K562 (cell line): ENCODE measurements around the gene NEDD4L. TPM values are rescaled to one million over a fixed set of nuclear protein-coding genes. Genes with fewer than 3 reads are reported as not detected.

Experiments
- ATAC-seq: fragments of 200-7000 bp; cut with Tn5 transposase; 3 replicates; pipeline ENCODE4 v1.9.1; 2020; ENCODE audit warnings: moderate library complexity
- BruUV-seq: library from RNA; stranded (reverse); fragments of 400-500 nt; replicated peaks from 2 replicates; lab custom pipeline; 2021; lab: Mats Ljungman, UMichigan
- CTCF ChIA-PET: fragments of 300-600 bp; formaldehyde crosslinking; extraction: SDS; loops from one replicate; lab custom pipeline; 2021; ENCODE audit warnings: low intra/inter-chr PET ratio; lab: Yijun Ruan, JAX
- POLR2A ChIA-PET: fragments of 300-600, 350-650 bp; sonication (Branson Sonifier 250); formaldehyde crosslinking; extraction: SDS; loops from one replicate; lab custom pipeline; 2021; ENCODE audit warnings: antibody characterized with exemption, inconsistent platforms; lab: Yijun Ruan, JAX
- DNase-seq, 4 experiments: peaks; one replicate each; pipeline versions ENCODE4 v3.0.0 to v3.0.0-alpha.2; 2011 to 2018; ENCODE audit warnings: low spot score in 3 of 4, mixed read lengths in 3 of 4; ENCODE audit errors: extremely low read depth in 1 of 4
- FAIRE-seq: peaks from 2 replicates; lab custom pipeline; 2011; peaks lifted over from hg19 to GRCh38; lab: Jason Lieb, UNC
- H2AFZ ChIP-seq: 2 replicates; pipeline ENCODE4 v1.6.0; 2011; ENCODE audit warnings: low read depth, low read length, control low read depth, inconsistent platforms
- H3K27ac ChIP-seq: fragments of 200-600 bp; 3 replicates; pipeline ENCODE4 v1.8.0; 2011; ENCODE audit warnings: low read depth, mild to moderate bottlenecking, control low read depth, inconsistent platforms, low read length, moderate library complexity, mixed read lengths; ENCODE audit errors: extremely low read depth
- H3K27me3 ChIP-seq, 2 experiments: fragments of 300-600 bp in 1 of 2; 2 replicates in 1 of 2; 3 replicates in 1 of 2; pipeline versions ENCODE4 v1.6.0 to v1.8.0; 2011; ENCODE audit warnings: inconsistent platforms in 2 of 2, low read length in 2 of 2, mild to moderate bottlenecking in 1 of 2, mixed read lengths in 1 of 2, moderate library complexity in 1 of 2; ENCODE audit not compliant: control insufficient read depth in 2 of 2, insufficient read depth in 2 of 2
- H3K36me3 ChIP-seq: fragments of 300-600 bp; 3 replicates; pipeline ENCODE4 v1.8.0; 2011; ENCODE audit warnings: mild to moderate bottlenecking, low read length, inconsistent platforms; ENCODE audit not compliant: control insufficient read depth, insufficient read depth
- H3K4me1 ChIP-seq, 2 experiments: fragments of 200-600 bp in 1 of 2; replicated peaks in 1 of 2; 2 replicates in 1 of 2; 3 replicates in 1 of 2; pipeline versions ENCODE4 v1.5.1 to v1.8.0; 2011; ENCODE audit warnings: inconsistent platforms in 2 of 2, low read length in 2 of 2, mild to moderate bottlenecking in 1 of 2, mixed read lengths in 1 of 2, moderate library complexity in 1 of 2; ENCODE audit not compliant: control insufficient read depth in 2 of 2, insufficient read depth in 2 of 2
- H3K4me2 ChIP-seq: 2 replicates; pipeline ENCODE4 v1.6.1; 2011; ENCODE audit warnings: low read length, control low read depth, inconsistent platforms, mixed read lengths; ENCODE audit not compliant: insufficient read depth
- H3K4me3 ChIP-seq: fragments of 200-600 bp; sonication (generic), shearing (Covaris generic); 2 replicates; pipeline ENCODE4 v1.5.1; 2016; ENCODE audit warnings: control low read depth, inconsistent platforms
- H3K79me2 ChIP-seq: fragments of 200-600 bp; 3 replicates; pipeline ENCODE4 v1.8.0; 2011; ENCODE audit warnings: low read length, inconsistent platforms; ENCODE audit not compliant: control insufficient read depth, insufficient read depth
- H3K9ac ChIP-seq, 2 experiments: 2 replicates each; pipeline versions ENCODE4 v1.6.0 to v1.6.1; 2011; ENCODE audit warnings: low read depth in 2 of 2, low read length in 2 of 2, control low read depth in 1 of 2, inconsistent platforms in 1 of 2, mild to moderate bottlenecking in 1 of 2, mixed read lengths in 1 of 2; ENCODE audit not compliant: insufficient read depth in 1 of 2
- H3K9me1 ChIP-seq: one replicate; pipeline ENCODE4 v1.6.0; 2011; ENCODE audit warnings: inconsistent platforms, mild to moderate bottlenecking, low read length, moderate library complexity; ENCODE audit not compliant: control insufficient read depth, insufficient read depth
- H3K9me3 ChIP-seq: replicated peaks from 2 replicates; pipeline ENCODE4 v1.5.1; 2011; ENCODE audit warnings: low read depth, low read length, inconsistent platforms; ENCODE audit not compliant: control insufficient read depth, insufficient read depth
- H4K20me1 ChIP-seq: replicated peaks from 2 replicates; pipeline ENCODE4 v1.6.1; 2011; ENCODE audit warnings: low read length, inconsistent platforms, mixed read lengths; ENCODE audit not compliant: control insufficient read depth, insufficient read depth
- ARID2 ChIP-seq: fragments of 450-650 bp; IDR thresholded peaks from 2 replicates; pipeline ENCODE4 v1.6.1; 2017; ENCODE audit warnings: antibody characterized with exemption, mild to moderate bottlenecking
- CXXC5 ChIP-seq: fragments of 250-450 bp; sonication (Bioruptor Pico); IDR thresholded peaks from 2 replicates; pipeline ENCODE4 v1.8.0; 2022; ENCODE audit warnings: inconsistent platforms, mild to moderate bottlenecking, moderate library complexity
- GATAD2B ChIP-seq: fragments of 450-650 bp; IDR thresholded peaks from 2 replicates; pipeline ENCODE4 v1.6.1; 2017; ENCODE audit warnings: mild to moderate bottlenecking, borderline replicate concordance
- IRF2 ChIP-seq: sonication (generic); formaldehyde crosslinking; IDR thresholded peaks from 2 replicates; pipeline ENCODE4 v1.8.1; 2022; ENCODE audit warnings: mild to moderate bottlenecking, missing genetic modification reagents
- KAT2B ChIP-seq: IDR thresholded peaks from one replicate; pipeline ENCODE4 v1.6.1; 2012; ENCODE audit warnings: low read depth, mild to moderate bottlenecking, control low read depth, inconsistent platforms, low read length, moderate library complexity
- PTTG1 ChIP-seq: fragments of 450-650 bp; IDR thresholded peaks from 2 replicates; pipeline ENCODE4 v1.6.1; 2016; ENCODE audit warnings: low read depth, mild to moderate bottlenecking, missing genetic modification characterization, missing compliant biosample characterization
- TAF1 ChIP-seq: IDR thresholded peaks from 2 replicates; pipeline ENCODE4 v1.6.1; 2011; ENCODE audit warnings: mild to moderate bottlenecking, low read length, moderate library complexity; ENCODE audit not compliant: insufficient read depth, control insufficient read depth, severe bottlenecking; ENCODE audit errors: extremely low read depth
- ZKSCAN3 ChIP-seq: fragments of 250-450 bp; sonication (Bioruptor Pico); IDR thresholded peaks from 2 replicates; pipeline ENCODE4 v1.4.0; 2020
- ZNF134 ChIP-seq: fragments of 250-450 bp; sonication (Bioruptor Pico); conservative IDR thresholded peaks from 2 replicates; pipeline ENCODE4 v1.4.0; 2020
- ZNF277 ChIP-seq: fragments of 250-450 bp; sonication (Bioruptor Pico); IDR thresholded peaks from 2 replicates; pipeline ENCODE4 v1.8.0; 2022; ENCODE audit warnings: inconsistent platforms, mild to moderate bottlenecking, moderate library complexity, borderline replicate concordance
- ZNF57 ChIP-seq: fragments of 450-650 bp; formaldehyde crosslinking; IDR thresholded peaks from 2 replicates; pipeline ENCODE4 v1.4.0; 2020; ENCODE audit warnings: mild to moderate bottlenecking, moderate library complexity
- WGBS: fragments of 100-300 bp; shearing (Covaris generic); methylation state at CpG from one replicate; pipeline ENCODE4 v1.1.6; 2016; ENCODE audit warnings: low coverage, mixed read lengths; ENCODE audit not compliant: insufficient coverage; ENCODE audit errors: missing lambda C conversion rate; 5-methylcytosine and 5-hydroxymethylcytosine counted together
- in situ Hi-C: fragments of 300-500 bp; cut with MboI; formaldehyde crosslinking; loops from 4 replicates; pipeline ENCODE4 v1.15.0; 2018; ENCODE audit warnings: inconsistent platforms, mixed read lengths
- intact Hi-C: fragments of 100-400 bp; cut with micrococcal nuclease; formaldehyde crosslinking; loops from 2 replicates; pipeline ENCODE4 v1.14.2; 2022
- polyA plus RNA-seq, 8 experiments: library from polyadenylated mRNA; depleted of rRNA in 4 of 8; stranded (reverse) in 5 of 8; unstranded in 3 of 8; fragments of >200 nt; fragmentation: Nextera tagmentation in 2 of 8; fragmentation: Illumina TruSeq in 1 of 8; extraction: Ambion mirVana in 2 of 8; extraction: Trizol in 1 of 8; gene quantifications; 2 replicates each; pipeline versions ENCODE4 v1.2.1 to v1.2.3, GENCODE V29; 2011 to 2014; ENCODE audit warnings: inconsistent platforms in 1 of 8, missing spikeins in 1 of 8
- total RNA-seq, 7 experiments: library from RNA; depleted of rRNA in 6 of 7; stranded (reverse); fragments of >200 nt in 6 of 7; fragmentation: Illumina TruSeq in 2 of 7; extraction: Trizol in 2 of 7; gene quantifications; 2 replicates each; pipeline versions ENCODE4 v1.2.1 to v1.2.3, GENCODE V29; 2011 to 2021; ENCODE audit warnings: low replicate concordance in 1 of 7
- TF ChIP-seq, protein P1 (sequence below): IDR thresholded peaks from 3 replicates; pipeline ENCODE4 v1.6.1; 2011; ENCODE audit warnings: borderline replicate concordance, mild to moderate bottlenecking; ENCODE audit not compliant: insufficient read length, insufficient read depth
- TF ChIP-seq, protein P2 (sequence below): fragments of 450-650 bp; IDR thresholded peaks from 2 replicates; pipeline ENCODE4 v1.6.1; 2017; ENCODE audit warnings: mild to moderate bottlenecking, moderate library complexity

NEDD4L gene
- total and polyA plus RNA-seq, 9 of the 15 experiments (the other 6 are each of a cell fraction or from before 2014, with no cell fraction given) = 8.1 to 33.4 (median 19.9) TPM

DNA sequence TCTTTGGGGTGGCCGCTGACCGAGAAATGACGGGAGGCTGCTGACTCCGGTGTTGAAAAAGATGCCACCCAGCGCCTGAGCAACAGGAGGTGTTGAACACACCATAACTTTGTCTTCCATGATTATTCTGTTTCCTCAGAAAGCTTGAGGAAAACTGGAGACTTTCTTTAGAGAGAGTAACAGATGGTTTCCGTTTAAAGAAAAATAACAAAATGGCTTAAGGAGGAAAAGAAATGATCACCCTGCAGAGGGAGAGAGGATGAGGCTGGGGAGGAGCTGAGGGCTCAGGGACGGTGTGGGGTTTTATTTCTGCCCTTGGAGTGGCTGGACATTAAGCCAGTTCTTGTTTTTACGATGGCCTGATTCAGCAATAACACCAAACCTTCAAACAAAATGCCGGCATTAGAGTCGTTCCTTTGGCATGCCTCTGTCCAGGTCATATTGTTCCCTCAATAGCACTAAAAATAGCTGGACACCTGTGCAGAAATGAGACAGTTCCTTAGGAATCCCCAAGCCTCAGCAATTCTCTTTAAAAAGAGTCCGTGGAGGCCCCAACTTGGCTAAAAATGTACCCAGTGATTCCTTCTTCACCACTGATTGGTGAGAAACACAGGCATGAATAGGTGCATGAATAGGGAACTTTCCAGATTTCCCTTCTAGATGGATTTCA, 402.5 kb downstream of the NEDD4L start (continued):
- TF ChIP-seq, protein P1, sequence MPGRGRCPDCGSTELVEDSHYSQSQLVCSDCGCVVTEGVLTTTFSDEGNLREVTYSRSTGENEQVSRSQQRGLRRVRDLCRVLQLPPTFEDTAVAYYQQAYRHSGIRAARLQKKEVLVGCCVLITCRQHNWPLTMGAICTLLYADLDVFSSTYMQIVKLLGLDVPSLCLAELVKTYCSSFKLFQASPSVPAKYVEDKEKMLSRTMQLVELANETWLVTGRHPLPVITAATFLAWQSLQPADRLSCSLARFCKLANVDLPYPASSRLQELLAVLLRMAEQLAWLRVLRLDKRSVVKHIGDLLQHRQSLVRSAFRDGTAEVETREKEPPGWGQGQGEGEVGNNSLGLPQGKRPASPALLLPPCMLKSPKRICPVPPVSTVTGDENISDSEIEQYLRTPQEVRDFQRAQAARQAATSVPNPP = no peak
- no peak for TF ChIP-seq GATAD2B
- TF ChIP-seq ZKSCAN3 (CRISPR knock-in tag) = no peak
- no peak for TF ChIP-seq IRF2 (CRISPR knock-in tag)
- no peak for TF ChIP-seq PTTG1
- TF ChIP-seq, protein P2, sequence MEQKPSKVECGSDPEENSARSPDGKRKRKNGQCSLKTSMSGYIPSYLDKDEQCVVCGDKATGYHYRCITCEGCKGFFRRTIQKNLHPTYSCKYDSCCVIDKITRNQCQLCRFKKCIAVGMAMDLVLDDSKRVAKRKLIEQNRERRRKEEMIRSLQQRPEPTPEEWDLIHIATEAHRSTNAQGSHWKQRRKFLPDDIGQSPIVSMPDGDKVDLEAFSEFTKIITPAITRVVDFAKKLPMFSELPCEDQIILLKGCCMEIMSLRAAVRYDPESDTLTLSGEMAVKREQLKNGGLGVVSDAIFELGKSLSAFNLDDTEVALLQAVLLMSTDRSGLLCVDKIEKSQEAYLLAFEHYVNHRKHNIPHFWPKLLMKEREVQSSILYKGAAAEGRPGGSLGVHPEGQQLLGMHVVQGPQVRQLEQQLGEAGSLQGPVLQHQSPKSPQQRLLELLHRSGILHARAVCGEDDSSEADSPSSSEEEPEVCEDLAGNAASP = no peak
- TF ChIP-seq TAF1 = no peak

- in situ Hi-C loops = no loop called here
- no peaks in the 10 kb centered on the region for H3K9me3 ChIP-seq
- H4K20me1 ChIP-seq = no peaks in the 10 kb centered on the region
- DNase-seq (no peak), ATAC-seq (no peak), FAIRE-seq (no peak)
- no peak overlapping the region for H3K4me3 ChIP-seq
- intact Hi-C loops = loop anchor here (10.0 kb wide), 1 partner anchor 47 kb away; no protein-coding TSS in a partner anchor
- no TSS peak for BruUV-seq
- H3K27me3 ChIP-seq = peaks cover 3 to 17% of the 10 kb centered on the region in 2 experiments; a peak in 4 of 5 replicates
- no peak overlapping the region for H2AFZ ChIP-seq
- TF ChIP-seq ZNF134 (CRISPR knock-in tag) (no peak), CXXC5 (no peak), ZNF277 (CRISPR knock-in tag) (no peak), ARID2 (no peak), ZNF57 (CRISPR knock-in tag) (no peak), KAT2B (no peak)
- ChIA-PET CTCF (no interaction called here), POLR2A (no interaction called here)
- H3K9ac ChIP-seq = no peak overlapping the region
- 0% methylated on average over 9 of the region's 9 CpGs for WGBS
- no peaks in the 10 kb centered on the region for H3K36me3 ChIP-seq
- H3K9me1 ChIP-seq = no peaks in the 10 kb centered on the region
- no peaks in the 10 kb centered on the region for H3K79me2 ChIP-seq
- H3K27ac ChIP-seq = no peak overlapping the region
- H3K4me2 ChIP-seq = no peak overlapping the region
- no peaks in the 10 kb centered on the region for H3K4me1 ChIP-seq
Observed at GRCh38 chr18:58447402-58448095, 403.5 kb downstream of the NEDD4L start.
